Tongue (tissue), 2 donors: ENCODE results near the gene INHA. TPM values are rescaled to one million over a fixed set of nuclear protein-coding genes. Genes with fewer than 3 reads are reported as not detected.

Source experiments
- DNase-seq: peaks from one replicate; pipeline ENCODE4 v3.0.0-alpha.2; 2015
- total RNA-seq: library from RNA; depleted of rRNA; stranded (reverse); fragments of >200 nt; gene quantifications from one replicate; pipeline ENCODE4 v1.2.3, GENCODE V29; 2014

The INHA gene
- total RNA-seq, 1 donor from 2014 or later = 1.5 TPM

DNA sequence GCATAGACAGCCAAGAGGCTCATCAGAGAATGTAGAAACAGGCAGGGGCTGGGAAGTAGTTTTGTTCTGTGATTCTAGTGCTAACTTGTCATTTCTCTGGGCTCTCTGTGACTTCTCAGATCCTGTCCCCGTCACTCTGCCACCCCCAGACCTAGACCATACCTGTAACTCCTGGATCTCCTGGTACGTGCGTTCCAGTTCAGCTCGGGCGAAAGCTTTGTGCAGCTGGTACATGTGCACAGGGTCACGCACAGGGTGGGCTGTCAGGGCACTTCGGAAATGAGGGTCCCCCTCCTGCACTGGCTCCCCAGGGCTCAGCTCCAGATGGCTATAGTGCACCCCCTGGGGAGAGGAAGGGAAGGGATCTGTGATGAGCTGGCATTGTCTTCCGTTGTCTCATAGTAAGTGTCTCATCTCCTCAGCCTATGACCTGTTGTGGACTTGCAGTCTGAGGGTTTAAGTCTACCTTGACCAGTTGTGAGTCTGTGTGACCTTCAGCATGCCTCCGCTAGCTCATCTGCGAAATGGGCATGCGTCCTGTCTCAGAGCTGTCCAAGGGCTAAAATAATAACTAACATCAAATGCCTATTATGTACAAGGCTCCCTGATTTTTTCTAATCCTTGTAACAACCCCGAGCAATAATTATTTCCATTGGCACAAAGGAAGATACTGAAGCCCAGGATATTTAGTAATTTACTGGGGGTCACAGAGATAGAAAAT is 31.2 kb upstream of the INHA start:
- no peak for DNase-seq

DNA sequence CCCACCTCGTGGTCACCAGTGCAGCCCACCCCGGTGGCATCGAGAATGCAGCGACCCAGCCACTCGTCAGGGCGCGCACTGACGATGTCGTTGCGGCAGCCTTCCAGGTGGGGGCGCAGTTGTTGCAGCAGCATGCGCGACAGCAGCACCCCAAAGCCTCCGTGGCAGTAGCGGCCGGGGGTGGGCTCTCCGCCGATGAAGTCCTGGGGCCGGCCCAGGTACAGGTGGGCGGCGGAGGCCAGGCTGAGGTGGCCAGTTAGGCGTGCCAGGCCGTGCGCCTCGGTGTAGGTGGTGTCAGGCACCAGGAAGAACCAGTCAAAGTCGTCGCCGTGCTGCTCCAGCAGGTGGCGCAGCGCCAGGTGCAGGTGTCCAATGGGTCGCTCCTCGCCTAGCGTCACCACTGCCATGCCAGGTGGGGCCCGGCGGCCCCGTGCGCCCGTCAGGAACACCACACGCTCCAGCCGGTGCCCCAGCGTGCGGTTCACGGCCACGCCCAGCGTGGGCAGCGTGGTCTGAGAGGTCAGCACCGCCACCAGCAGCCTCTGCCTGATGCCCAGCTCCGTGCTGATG is 30.4 kb upstream of the INHA start:
- DNase-seq = peak; percentile 88

DNA sequence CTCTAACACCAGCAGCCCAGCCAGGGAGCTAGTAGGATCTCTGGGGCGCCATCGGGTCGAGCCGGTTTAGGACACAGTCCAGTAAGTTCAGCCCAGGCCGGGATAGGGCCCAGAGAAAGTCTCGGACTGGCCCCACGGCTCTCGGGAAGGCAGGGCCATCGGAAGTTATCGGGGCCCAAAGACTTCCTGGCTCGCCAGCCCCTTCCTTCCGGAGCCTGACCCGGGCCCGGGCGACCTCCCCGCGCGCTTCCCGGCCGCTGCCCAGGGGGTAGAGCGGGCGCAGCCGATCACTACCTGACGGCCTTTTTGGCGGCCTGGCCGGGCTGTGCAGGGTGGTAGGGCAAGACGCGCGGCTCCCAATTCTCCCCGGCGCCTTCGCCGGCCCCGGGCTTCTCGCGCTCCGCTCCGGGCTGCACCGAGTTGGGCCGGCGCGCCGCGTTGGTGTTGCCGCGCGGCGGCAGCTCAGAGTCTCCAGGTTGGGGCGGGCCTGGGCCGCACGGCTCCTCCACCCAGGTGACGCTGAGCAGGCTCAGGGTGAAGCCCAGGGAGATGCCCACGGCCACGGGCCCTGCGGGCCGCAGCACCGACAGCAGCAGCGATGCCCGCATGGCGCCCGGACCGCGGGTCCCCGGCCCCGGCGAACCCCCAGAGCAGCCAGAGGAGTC is 29.0 kb upstream of the INHA start:
- peak; percentile 24 for DNase-seq

DNA sequence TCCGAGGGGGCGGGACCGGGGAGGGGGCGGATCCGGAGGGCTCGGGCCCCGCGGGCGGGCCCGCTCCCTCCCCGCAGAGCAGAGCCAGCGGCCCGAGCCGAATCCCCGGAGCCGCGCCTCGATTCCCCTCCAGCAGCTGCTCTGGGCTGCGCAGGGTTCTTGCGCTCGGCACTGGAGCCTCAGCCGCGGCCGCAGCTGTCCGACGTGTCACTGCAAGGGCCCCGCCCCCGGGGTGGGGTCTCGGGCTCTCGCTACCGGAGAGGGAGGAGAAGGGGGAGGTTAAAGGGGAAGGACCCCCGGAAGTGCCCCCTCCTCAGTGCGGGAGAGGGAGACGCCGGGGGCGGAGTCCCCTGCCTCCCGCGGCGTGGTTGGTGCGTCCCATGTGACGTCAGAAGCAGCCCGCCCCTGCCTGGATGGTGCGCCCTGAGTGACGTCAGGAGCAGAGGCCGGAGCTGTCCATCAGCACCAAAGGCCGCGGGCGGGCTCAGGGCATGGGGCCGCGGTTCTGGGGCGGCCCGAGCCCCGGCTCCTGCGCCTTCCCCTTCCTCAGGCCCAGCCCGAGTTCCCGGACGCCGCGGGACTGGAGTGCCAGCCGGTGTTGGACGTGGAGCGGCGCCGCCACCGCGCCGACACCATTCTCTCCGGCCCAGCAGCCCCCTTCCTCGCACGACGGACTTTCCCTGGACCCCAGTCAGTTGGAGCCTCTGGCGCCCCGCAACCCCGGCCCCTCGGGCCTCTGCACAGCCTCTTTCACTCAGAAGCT is 28.3 kb upstream of the INHA start, which contains the start of the genes CHPF and TMEM198:
TSS of gene CHPF (minus strand) at position 214 of the 763 bp plus-strand sequence. CDS start 271 bp downstream, outside the sequence.
TSS of gene TMEM198 (plus strand) at position 433 of the 763 bp plus-strand sequence. CDS start 700 bp downstream, outside the sequence.
- peak; percentile 99 for DNase-seq

DNA sequence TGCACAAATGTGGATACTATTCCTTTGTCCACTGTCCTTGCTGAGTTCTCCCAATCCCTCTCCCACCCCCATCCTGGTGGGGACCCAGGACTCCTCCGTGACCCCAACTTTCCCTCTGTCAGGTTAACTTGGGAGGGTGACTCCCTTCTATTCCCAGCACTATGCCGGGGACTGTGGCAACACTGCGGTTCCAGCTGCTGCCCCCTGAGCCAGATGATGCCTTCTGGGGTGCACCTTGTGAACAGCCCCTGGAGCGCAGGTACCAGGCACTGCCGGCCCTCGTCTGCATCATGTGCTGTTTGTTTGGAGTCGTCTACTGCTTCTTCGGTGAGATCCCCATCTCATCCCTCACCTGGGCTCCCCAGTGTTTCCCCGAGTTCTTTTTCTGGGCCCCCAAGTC is 27.5 kb upstream of the INHA start:
- no peak for DNase-seq

DNA sequence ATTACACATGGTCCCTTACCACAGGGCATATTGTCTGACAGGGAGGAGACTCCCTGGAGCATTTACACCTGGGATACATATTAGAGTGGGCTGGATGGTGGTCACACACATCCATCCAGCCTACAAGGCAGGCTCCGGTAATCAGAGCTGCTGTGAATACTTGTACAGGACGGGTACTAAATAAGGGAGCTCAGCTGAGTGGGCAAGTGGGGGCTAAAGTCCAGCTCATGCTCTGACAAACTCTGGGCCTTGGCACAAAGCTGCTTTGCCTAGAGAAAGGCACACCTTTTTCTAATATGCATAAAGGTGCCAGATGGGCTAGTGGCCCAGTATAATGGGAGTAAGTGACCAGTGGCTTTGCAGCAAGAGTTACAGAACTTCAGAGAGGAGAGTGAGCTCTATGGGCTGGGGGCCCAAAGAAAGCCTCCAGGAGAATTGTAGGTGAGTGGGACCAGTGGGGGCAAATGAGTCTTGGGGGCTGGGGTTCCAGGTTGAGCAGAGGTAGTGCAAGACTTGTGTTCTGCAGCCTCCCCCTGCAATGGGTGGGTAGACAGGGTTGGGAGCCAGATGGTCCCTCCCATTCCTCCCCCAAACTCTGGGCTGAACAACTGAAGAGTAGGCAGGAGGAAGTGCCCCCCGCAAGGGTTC is 26.7 kb upstream of the INHA start:
- DNase-seq = no peak

DNA sequence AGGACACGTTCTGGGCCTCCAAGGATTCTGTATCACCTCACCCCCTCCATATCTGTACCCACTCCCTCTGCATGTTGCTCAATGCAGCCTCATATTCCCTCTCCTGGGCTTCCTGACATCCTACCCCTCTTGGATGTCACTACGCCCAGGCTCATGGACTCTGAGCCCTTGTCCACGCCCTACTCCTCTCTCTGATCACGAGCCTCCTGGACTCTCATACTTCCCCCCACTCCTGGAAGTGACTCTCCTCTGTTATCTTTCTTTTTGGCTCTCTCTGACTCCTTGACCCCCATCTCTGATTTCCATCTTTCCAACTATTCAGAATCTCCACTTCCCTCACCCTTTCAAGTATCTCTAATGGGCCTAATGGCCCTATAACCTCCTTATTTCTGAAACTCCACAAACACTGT is 26.2 kb upstream of the INHA start:
- no peak for DNase-seq

DNA sequence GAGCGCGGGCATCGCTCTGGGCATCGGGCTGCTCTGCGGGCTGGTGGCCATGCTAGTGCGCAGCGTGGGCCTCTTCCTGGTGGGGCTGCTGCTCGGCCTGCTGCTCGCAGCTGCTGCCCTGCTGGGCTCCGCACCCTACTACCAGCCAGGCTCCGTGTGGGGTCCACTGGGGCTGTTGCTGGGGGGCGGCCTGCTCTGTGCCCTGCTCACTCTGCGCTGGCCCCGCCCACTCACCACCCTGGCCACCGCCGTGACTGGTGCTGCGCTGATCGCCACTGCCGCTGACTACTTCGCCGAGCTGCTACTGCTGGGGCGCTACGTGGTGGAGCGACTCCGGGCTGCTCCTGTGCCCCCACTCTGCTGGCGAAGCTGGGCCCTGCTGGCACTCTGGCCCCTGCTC is 24.5 kb upstream of the INHA start:
- no peak for DNase-seq

DNA sequence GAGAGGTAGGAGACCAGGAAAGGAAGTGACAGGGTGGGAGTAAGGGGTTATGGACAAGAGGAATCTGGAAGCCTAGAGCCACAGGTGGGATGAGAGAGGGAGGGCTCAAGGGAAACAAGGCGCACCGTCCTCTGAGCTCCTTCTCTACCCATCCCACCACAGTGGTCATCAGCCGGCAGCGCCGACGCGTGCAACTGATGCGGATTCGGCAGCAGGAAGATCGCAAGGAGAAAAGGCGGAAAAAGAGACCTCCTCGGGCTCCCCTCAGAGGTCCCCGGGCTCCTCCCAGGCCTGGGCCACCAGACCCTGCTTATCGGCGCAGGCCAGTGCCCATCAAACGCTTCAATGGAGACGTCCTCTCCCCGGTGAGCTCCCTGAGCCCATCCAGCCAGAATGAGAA is 23.1 kb upstream of the INHA start:
- DNase-seq = no peak

DNA sequence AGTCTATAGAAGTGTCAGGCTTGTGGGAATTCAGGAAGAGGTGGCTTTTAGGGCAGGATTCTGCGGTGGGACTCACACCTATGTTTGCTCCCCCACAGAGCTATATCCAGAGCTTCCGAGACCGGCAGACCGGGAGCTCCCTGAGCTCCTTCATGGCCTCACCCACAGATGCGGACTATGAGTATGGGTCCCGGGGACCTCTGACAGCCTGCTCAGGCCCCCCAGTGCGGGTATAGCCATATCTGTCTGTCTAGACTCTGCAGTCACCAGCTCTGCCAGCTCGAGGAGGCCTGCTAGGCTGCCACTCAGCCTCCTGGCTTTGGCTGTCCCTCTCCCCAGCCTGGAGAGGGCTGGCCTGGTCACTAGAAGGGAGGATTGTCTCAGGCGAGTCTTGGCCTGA is 22.5 kb upstream of the INHA start:
- DNase-seq = no peak

DNA sequence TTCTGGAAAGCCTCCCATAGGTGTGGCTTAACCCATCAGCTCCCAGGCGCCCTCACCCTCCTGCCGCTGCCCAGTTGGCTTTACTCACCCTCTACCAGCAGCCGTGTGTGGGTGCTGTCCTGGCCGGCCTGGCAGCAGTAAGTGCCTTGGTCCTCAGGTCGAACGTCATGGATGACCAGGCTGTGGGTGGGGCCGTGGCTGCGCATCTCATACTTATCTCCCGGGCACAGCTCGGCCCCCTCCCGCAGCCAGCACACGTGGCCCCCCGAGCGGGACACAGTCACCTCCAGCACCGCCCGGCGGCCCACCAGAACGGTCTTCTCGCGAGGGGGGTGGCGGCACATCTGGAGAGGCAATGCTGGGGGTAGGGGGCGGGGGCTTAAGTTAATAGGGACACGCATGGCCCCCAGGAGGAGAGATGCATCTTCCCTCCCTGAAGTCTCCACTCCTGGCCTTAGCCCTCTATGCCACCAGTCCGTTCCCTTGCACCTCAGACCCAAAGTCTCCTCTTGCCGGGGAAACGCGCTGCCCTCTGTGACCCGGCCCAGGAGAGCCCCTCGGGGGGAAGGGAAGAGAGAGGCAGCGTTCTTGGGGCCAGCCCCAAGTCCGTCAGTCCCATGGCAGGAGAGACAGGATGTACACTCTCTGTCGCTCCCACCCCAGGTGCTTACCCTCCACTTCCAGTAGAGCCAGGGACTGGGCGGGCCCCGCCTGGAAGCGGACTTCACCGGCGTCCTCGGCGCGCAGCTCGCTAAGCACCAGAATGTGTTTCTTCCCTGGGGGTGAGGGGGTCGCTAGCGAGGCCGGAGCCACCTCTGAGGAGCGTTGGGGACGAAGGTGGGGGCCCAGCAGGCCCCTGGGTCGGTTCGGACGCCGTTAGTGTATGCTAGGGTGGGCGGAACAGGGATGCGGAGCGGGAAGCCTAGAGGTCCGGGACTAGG is 20.4 kb upstream of the INHA start:
- DNase-seq = peak; percentile 32

DNA sequence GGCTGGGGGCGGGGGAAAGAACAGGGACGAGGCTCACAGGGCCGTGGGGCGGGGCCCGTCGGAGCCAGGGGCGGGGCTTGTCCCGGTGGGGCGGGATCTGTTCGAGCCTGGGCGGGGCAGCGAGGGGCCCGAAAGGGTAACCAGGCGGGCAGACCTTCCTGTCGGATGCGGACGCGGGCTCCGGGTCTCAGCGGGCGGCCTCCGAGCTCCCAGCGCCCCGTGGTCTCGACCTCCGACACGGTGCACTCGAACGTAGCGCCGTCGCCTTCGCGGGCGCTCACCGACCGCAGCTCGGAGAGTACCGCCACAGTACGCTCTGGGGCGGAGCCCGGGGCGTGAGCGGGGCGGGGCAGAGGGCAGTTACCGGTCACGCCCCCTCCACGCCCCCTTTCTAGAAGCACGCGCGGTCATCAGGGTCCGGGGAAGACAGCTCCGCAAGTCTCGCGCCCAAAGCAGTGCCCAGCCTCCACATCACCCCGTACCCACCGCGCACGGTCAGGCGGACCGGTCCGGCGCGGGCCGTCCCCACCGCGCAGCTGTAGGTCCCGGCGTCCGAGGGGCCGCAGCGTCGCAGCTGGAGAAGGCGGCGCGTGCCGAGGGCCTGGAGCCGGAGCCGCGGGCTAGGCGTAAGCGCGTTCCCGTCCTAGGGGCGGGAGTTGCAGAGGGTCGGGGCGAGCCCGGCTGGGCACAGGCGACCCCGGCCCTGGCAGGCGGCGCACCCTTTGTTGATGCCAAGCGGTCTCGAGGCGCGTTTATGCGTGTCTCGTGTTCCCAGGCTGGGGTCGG is 19.5 kb upstream of the INHA start:
- peak; percentile 94 for DNase-seq

DNA sequence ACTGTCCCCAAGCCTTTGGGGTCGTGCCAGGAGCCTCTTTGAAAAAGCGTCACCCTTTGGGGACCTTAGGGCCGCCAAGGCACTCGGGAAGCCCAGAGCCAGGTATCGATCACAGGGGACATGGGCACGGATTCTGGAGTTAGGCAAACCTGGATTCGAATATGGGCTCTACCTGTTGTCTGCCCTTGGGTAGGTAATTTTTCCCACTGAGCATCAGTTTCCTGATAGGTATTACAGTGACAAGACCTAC is 19.0 kb upstream of the INHA start:
- DNase-seq = no peak

DNA sequence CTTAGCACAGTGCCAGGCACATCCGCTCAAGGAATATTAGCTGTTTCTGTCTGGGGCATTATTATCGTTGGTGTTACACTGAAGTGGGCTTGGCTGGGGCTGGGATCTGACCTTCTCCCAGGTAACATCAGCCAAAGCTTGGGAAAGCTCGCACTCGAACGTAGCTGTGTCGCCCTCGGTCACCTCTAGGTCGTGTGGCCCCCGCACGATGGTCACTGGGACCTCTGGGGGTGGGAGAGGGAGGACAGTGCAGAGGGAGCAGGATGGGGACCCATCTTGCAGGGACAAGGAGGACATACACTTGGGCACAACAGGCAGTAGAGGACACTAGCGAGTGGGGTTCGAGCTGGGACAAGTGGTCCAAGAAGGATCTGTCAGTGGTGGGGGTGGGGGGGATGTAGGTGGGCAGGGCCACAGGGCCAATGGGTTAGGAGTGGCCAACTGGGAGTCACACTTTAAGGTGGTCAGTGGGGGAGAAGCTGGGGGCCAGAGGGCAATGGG is 18.6 kb upstream of the INHA start:
- DNase-seq = no peak

DNA sequence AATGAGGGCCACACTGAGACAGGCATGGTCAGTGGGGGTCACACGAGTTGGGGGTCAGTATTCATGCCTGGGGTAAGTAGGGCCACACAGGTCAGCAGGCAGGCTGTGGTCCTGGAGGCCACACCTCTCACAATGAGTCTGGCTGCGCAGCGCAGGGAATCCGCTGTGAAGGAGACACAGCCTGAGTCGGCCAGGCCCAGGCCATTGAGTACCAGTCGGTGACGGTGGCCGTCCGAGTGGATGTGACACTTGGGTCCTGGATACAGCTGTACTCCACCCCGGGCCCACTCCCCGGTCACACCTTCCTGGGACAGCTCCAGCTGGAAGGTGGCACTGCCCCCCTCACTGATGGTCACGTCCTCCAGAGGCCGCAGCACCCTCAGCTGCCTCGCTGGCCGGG is 17.8 kb upstream of the INHA start:
- DNase-seq = no peak

DNA sequence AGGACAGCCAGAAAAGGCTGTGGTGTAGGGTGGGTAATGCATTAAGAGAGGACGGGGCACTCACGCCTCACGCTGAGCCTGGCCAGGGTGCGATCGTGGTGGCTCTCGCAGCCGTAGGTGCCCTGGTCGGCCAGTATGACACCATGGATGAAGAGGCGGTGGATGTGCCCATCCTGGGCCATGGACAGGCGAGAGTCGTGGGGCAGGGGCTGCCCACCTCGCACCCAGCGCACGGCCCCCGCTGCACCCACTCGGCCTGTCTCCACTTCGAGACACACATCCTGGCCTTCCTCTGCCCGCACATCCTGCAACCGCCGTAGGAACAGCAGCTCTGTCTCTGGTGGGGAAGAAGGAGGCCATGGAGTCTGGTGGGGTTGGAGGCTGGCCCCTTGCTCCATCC is 16.2 kb upstream of the INHA start:
- DNase-seq = no peak

DNA sequence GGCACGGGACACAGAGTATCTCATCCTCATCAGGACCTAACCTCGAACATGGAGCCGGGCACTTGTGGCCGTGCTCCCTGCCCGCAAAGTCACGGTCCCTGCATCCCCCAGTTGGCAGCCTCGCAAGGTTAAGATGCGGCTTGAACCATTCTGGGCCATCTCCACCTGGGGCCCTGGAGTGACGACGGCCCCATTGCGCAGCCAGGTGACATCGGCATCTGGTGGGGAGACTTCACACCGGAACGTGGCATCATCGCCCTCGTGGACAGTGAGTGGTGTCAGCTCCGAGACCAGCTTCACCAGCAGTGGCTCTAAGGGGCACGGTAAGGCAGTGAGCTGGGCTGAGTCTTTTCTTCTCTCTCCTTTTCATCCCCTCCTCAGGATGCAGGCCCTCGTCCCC is 15.7 kb upstream of the INHA start:
- DNase-seq = no peak

DNA sequence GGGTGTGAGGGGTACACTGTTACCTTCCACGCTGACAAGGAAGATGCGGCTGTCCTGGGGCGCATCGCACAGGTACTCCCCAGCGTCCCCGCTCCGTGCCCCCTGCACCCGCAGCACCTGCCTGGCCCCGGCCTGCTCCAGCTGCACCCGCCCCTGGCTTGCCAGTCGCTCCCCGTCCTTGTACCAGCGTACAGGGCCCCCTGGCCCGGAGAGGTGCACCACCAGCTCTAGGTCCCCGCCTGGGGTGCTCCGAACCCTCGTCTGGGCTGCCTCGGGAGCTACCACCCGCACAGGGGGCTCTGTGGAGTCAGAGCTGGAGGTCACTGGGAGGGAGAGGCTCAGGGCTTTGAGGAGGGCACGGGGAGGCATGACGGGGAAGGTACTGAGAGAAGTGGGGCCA is 14.8 kb upstream of the INHA start:
- no peak for DNase-seq

DNA sequence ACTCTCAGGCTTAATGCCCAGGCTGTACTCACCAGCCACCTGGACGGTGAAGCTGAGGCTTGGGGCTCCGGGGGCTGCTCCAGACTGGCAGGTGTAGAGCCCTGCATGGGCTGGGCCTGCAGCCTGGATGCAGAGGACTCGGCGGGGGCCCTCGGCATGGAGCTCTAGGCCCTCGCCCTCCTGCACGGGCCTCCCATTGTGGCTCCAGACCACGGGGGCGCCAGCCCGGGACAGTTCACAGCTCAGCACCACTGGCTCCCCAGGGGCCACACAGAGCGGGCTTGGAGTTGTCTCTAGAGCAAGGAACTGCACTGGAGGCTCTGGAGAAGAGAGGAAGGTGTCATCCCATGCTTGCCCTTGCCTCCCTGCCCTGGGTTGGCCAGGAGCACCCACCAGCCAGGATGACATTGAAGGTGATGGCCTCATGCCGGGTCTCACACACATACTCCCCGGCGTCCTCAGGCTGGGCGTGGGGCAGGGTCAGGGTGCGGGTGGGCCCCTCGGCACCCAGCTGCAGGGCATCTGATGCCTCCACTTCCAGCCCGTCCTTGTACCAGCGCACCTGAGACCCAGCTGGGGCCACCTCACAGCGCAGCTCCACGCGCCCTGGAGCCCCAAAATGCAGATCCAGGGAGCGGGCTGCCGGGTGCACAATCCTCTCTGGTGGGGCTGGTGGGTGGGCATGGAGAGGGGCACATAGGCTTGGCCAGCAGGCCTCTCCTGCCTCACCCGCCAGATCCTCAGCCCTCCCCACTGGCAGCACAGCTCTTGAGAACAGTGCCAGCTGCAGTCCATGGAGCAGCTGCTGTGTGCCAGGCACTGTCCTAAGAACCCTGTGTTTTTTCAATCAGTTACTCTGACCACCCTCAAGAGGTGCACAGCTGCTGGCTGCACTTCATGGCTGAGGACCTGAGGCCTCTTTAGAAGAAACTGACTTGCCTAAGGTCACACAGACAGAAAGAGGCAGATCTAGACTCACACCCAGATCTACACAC is 14.0 kb upstream of the INHA start:
- DNase-seq = no peak
